Adrenal gland (tissue), 12 donors: ENCODE measurements around the gene TMEM45A. TPM values are rescaled to one million over a fixed set of nuclear protein-coding genes. Genes with fewer than 3 reads are reported as not detected.

Experiments used
- DNase-seq, 7 donors: peaks; one replicate each; pipeline ENCODE4 v3.0.0-alpha.2; 2019 to 2020
- H3K27ac ChIP-seq, 5 donors: fragments of 200-600 bp; sonication (generic) in 4 of 5; 1 replicate in 3 of 5; 2 replicates in 2 of 5; pipeline versions ENCODE4 v1.5.1 to v1.8.0; 2016 to 2020; ENCODE audit warnings: mild to moderate bottlenecking in 1 of 5
- H3K27me3 ChIP-seq: fragments of 200-600 bp; 2 replicates; pipeline ENCODE4 v1.8.0; 2021
- H3K36me3 ChIP-seq, 2 donors: fragments of 200-600 bp; replicated peaks in 1 of 2; 1 replicate in 1 of 2; 2 replicates in 1 of 2; pipeline versions ENCODE4 v1.5.1 to v1.8.0; 2018 to 2022
- H3K4me1 ChIP-seq, 2 donors: fragments of 200-600 bp; replicated peaks in 1 of 2; 1 replicate in 1 of 2; 2 replicates in 1 of 2; pipeline versions ENCODE4 v1.5.1 to v1.8.0; 2018 to 2021
- H3K4me3 ChIP-seq, 4 donors: fragments of 200-600 bp; sonication (generic) in 3 of 4; one replicate each; pipeline ENCODE4 v1.5.1; 2016 to 2018
- H3K9me3 ChIP-seq, 3 donors: fragments of 200-600 bp; sonication (generic) in 1 of 3; replicated peaks in 1 of 3; 1 replicate in 2 of 3; 2 replicates in 1 of 3; pipeline versions ENCODE4 v1.5.1 to v1.8.0; 2016 to 2021
- CTCF ChIP-seq, 6 experiments: fragments of 450-650 bp in 4 of 6; fragments of 200-600 bp in 2 of 6; sonication (generic) in 1 of 6; IDR thresholded peaks; 1 replicate in 5 of 6; 2 replicates in 1 of 6; pipeline versions ENCODE4 v1.5.1 to v1.8.0; 2016 to 2021; ENCODE audit warnings: antibody characterized with exemption in 6 of 6, mild to moderate bottlenecking in 2 of 6, moderate library complexity in 1 of 6
- POLR2A ChIP-seq, 2 donors: fragments of 450-650 bp; IDR thresholded peaks; one replicate each; pipeline ENCODE4 v1.6.1; 2017; ENCODE audit warnings: antibody characterized with exemption in 2 of 2, mild to moderate bottlenecking in 2 of 2, moderate library complexity in 1 of 2
- WGBS, 4 donors: extraction: QIAGEN DNeasy Blood & Tissue Kit in 2 of 4; methylation state at CpG; one replicate each; pipeline versions ENCODE4 v1.1.5 to v1.1.7; 2013 to 2017; 5-methylcytosine and 5-hydroxymethylcytosine counted together
- intact Hi-C, 2 donors: fragments of 100-400 bp; cut with DNase I; formaldehyde crosslinking; loops; one replicate each; pipeline versions ENCODE4 v1.14.1 to v1.15.0; 2022 to 2023
- polyA plus RNA-seq, 3 donors: library from polyadenylated mRNA; stranded (reverse); fragments of 200-250 nt in 2 of 3; fragments of 350-450 nt in 1 of 3; fragmentation: Illumina TruSeq in 1 of 3; extraction: RNeasy Lipid Tissue Mini Kit (QIAGEN cat#74804) in 1 of 3; gene quantifications; one replicate each; pipeline ENCODE4 v1.2.3, GENCODE V29; 2013 to 2014
- total RNA-seq, 9 donors: library from RNA; depleted of rRNA in 4 of 9; stranded (reverse); fragments of >200 nt in 4 of 9; fragments of 120-200 nt in 1 of 9; fragmentation: NEBNext Ultra II Directional in 1 of 9; extraction: Animal tissue kit (Norgen Biotek cat#: 25700) in 1 of 9; gene quantifications; one replicate each; pipeline versions ENCODE4 v1.1.0 to v1.2.4, GENCODE V29; 2013 to 2023
- donor health status: healthy with polysubstance abuse.
- donor health status: Bipolar disorder and iron deficiency.
- donor health status: DM: yes; HTN: yes; CAD: no.
- donor health status: DM: no; HTN: no; CAD: no.
- donor health status: DM: no; HTN: no; CAD: no.
- donor health status: DM: yes; HTN: yes; CAD: no.

Gene TMEM45A
- total and polyA plus RNA-seq, 12 donors = 9.8 to 38.7 (median 27.5) TPM

GRCh38 chr3:100556673-100557310, 64.4 kb downstream of the TMEM45A start:
- WGBS, 4 donors = 80 to 93% (median 86%) methylated on average over 2 of the region's 2 CpGs
- no peak for DNase-seq
- no peak overlapping the region for H3K27ac ChIP-seq
- intact Hi-C loops = no loop called here
- TF ChIP-seq CTCF (IDR thresholded peaks at IDR 0.05) (no peak), POLR2A (IDR thresholded peaks at IDR 0.05) (no peak)
- H3K27me3 ChIP-seq = no peaks in the 10 kb centered on the region
- no peaks in the 10 kb centered on the region for H3K36me3 ChIP-seq
- H3K4me1 ChIP-seq = no peaks in the 10 kb centered on the region
- H3K9me3 ChIP-seq = no peaks in the 10 kb centered on the region
- H3K4me3 ChIP-seq = no peak overlapping the region

GRCh38 chr3:100558233-100558632, 65.8 kb downstream of the TMEM45A start:
- Histone ChIP-seq H3K4me1 (no peaks in the 10 kb centered on the region), H3K27ac (no peak overlapping the region), H3K4me3 (no peak overlapping the region), H3K27me3 (no peaks in the 10 kb centered on the region), H3K36me3 (no peaks in the 10 kb centered on the region), H3K9me3 (no peaks in the 10 kb centered on the region)
- TF ChIP-seq CTCF (IDR thresholded peaks at IDR 0.05) = no peak
- TF ChIP-seq POLR2A (IDR thresholded peaks at IDR 0.05) = no peak
- WGBS, 4 donors = 90 to 94% (median 93%) methylated on average over 7 of the region's 7 CpGs
- no peak for DNase-seq
- intact Hi-C loops = no loop called here

- no peaks in the 10 kb centered on the region for H3K4me1 ChIP-seq
- WGBS, 4 donors = 89 to 94% (median 90%) methylated on average over 4 of the region's 4 CpGs
- H3K4me3 ChIP-seq = no peak overlapping the region
- no peaks in the 10 kb centered on the region for H3K27me3 ChIP-seq
- no peaks in the 10 kb centered on the region for H3K9me3 ChIP-seq
- H3K36me3 ChIP-seq = no peaks in the 10 kb centered on the region
- no peak for DNase-seq
- TF ChIP-seq POLR2A (IDR thresholded peaks at IDR 0.05) (no peak), CTCF (IDR thresholded peaks at IDR 0.05) (no peak)
- H3K27ac ChIP-seq = no peak overlapping the region
- intact Hi-C loops = no loop called here
These were observed 68.0 kb downstream of the TMEM45A start for GRCh38 chr3:100560426-100560825.

- Histone ChIP-seq H3K9me3 (no peaks in the 10 kb centered on the region), H3K27me3 (no peaks in the 10 kb centered on the region), H3K4me1 (no peaks in the 10 kb centered on the region), H3K27ac (no peak overlapping the region), H3K4me3 (no peak overlapping the region), H3K36me3 (no peaks in the 10 kb centered on the region)
- TF ChIP-seq POLR2A (IDR thresholded peaks at IDR 0.05) (no peak), CTCF (IDR thresholded peaks at IDR 0.05) (no peak)
- intact Hi-C loops = no loop called here
- DNase-seq = no peak
- 84 to 86% (median 84%) methylated on average over 7 of the region's 7 CpGs for WGBS, 4 donors
These were observed 69.2 kb downstream of the TMEM45A start for GRCh38 chr3:100561459-100562158.
